K562 (cell line): Measurements from ENCODE around the gene SDE2. TPM values are rescaled to one million over a fixed set of nuclear protein-coding genes. Genes with fewer than 3 reads are reported as not detected.

Source experiments
- ATAC-seq: fragments of 200-7000 bp; cut with Tn5 transposase; 3 replicates; pipeline ENCODE4 v1.9.1; 2020; ENCODE audit warnings: moderate library complexity
- BruUV-seq: library from RNA; stranded (reverse); fragments of 400-500 nt; replicated peaks from 2 replicates; lab custom pipeline; 2021; lab: Mats Ljungman, UMichigan
- CTCF ChIA-PET: fragments of 300-600 bp; formaldehyde crosslinking; extraction: SDS; loops from one replicate; lab custom pipeline; 2021; ENCODE audit warnings: low intra/inter-chr PET ratio; lab: Yijun Ruan, JAX
- POLR2A ChIA-PET: fragments of 300-600, 350-650 bp; sonication (Branson Sonifier 250); formaldehyde crosslinking; extraction: SDS; loops from one replicate; lab custom pipeline; 2021; ENCODE audit warnings: antibody characterized with exemption, inconsistent platforms; lab: Yijun Ruan, JAX
- DNase-seq, 4 experiments: peaks; one replicate each; pipeline versions ENCODE4 v3.0.0 to v3.0.0-alpha.2; 2011 to 2018; ENCODE audit warnings: low spot score in 3 of 4, mixed read lengths in 3 of 4; ENCODE audit errors: extremely low read depth in 1 of 4
- FAIRE-seq: peaks from 2 replicates; lab custom pipeline; 2011; peaks lifted over from hg19 to GRCh38; lab: Jason Lieb, UNC
- H2AFZ ChIP-seq: 2 replicates; pipeline ENCODE4 v1.6.0; 2011; ENCODE audit warnings: low read depth, low read length, control low read depth, inconsistent platforms
- H3K27ac ChIP-seq: fragments of 200-600 bp; 3 replicates; pipeline ENCODE4 v1.8.0; 2011; ENCODE audit warnings: low read depth, mild to moderate bottlenecking, control low read depth, inconsistent platforms, low read length, moderate library complexity, mixed read lengths; ENCODE audit errors: extremely low read depth
- H3K27me3 ChIP-seq, 2 experiments: fragments of 300-600 bp in 1 of 2; 2 replicates in 1 of 2; 3 replicates in 1 of 2; pipeline versions ENCODE4 v1.6.0 to v1.8.0; 2011; ENCODE audit warnings: inconsistent platforms in 2 of 2, low read length in 2 of 2, mild to moderate bottlenecking in 1 of 2, mixed read lengths in 1 of 2, moderate library complexity in 1 of 2; ENCODE audit not compliant: control insufficient read depth in 2 of 2, insufficient read depth in 2 of 2
- H3K36me3 ChIP-seq: fragments of 300-600 bp; 3 replicates; pipeline ENCODE4 v1.8.0; 2011; ENCODE audit warnings: mild to moderate bottlenecking, low read length, inconsistent platforms; ENCODE audit not compliant: control insufficient read depth, insufficient read depth
- H3K4me1 ChIP-seq, 2 experiments: fragments of 200-600 bp in 1 of 2; replicated peaks in 1 of 2; 2 replicates in 1 of 2; 3 replicates in 1 of 2; pipeline versions ENCODE4 v1.5.1 to v1.8.0; 2011; ENCODE audit warnings: inconsistent platforms in 2 of 2, low read length in 2 of 2, mild to moderate bottlenecking in 1 of 2, mixed read lengths in 1 of 2, moderate library complexity in 1 of 2; ENCODE audit not compliant: control insufficient read depth in 2 of 2, insufficient read depth in 2 of 2
- H3K4me2 ChIP-seq: 2 replicates; pipeline ENCODE4 v1.6.1; 2011; ENCODE audit warnings: low read length, control low read depth, inconsistent platforms, mixed read lengths; ENCODE audit not compliant: insufficient read depth
- H3K4me3 ChIP-seq: fragments of 200-600 bp; sonication (generic), shearing (Covaris generic); 2 replicates; pipeline ENCODE4 v1.5.1; 2016; ENCODE audit warnings: control low read depth, inconsistent platforms
- H3K79me2 ChIP-seq: fragments of 200-600 bp; 3 replicates; pipeline ENCODE4 v1.8.0; 2011; ENCODE audit warnings: low read length, inconsistent platforms; ENCODE audit not compliant: control insufficient read depth, insufficient read depth
- H3K9ac ChIP-seq, 2 experiments: 2 replicates each; pipeline versions ENCODE4 v1.6.0 to v1.6.1; 2011; ENCODE audit warnings: low read depth in 2 of 2, low read length in 2 of 2, control low read depth in 1 of 2, inconsistent platforms in 1 of 2, mild to moderate bottlenecking in 1 of 2, mixed read lengths in 1 of 2; ENCODE audit not compliant: insufficient read depth in 1 of 2
- H3K9me1 ChIP-seq: one replicate; pipeline ENCODE4 v1.6.0; 2011; ENCODE audit warnings: inconsistent platforms, mild to moderate bottlenecking, low read length, moderate library complexity; ENCODE audit not compliant: control insufficient read depth, insufficient read depth
- H3K9me3 ChIP-seq: replicated peaks from 2 replicates; pipeline ENCODE4 v1.5.1; 2011; ENCODE audit warnings: low read depth, low read length, inconsistent platforms; ENCODE audit not compliant: control insufficient read depth, insufficient read depth
- H4K20me1 ChIP-seq: replicated peaks from 2 replicates; pipeline ENCODE4 v1.6.1; 2011; ENCODE audit warnings: low read length, inconsistent platforms, mixed read lengths; ENCODE audit not compliant: control insufficient read depth, insufficient read depth
- FOSL1 ChIP-seq: fragments of 200-800 bp; sonication (Bioruptor generic); conservative IDR thresholded peaks from 2 replicates; pipeline ENCODE4 v1.6.1; 2016; ENCODE audit warnings: missing genetic modification characterization, missing compliant biosample characterization
- GATA2 ChIP-seq: sonication (generic); formaldehyde crosslinking; IDR thresholded peaks from 2 replicates; pipeline ENCODE4 v1.4.0; 2020; ENCODE audit warnings: mild to moderate bottlenecking, missing genetic modification reagents
- POLR2AphosphoS5 ChIP-seq: IDR thresholded peaks from 2 replicates; pipeline ENCODE4 v1.6.1; 2011; ENCODE audit warnings: mild to moderate bottlenecking, low read depth, low read length, moderate library complexity; ENCODE audit not compliant: control insufficient read depth, insufficient read depth
- SAFB2 ChIP-seq: fragments of 200-400 bp; formaldehyde crosslinking; IDR thresholded peaks from 2 replicates; pipeline ENCODE4 v1.6.1; 2018; ENCODE audit warnings: borderline replicate concordance, low read length, low read depth, moderate library complexity; ENCODE audit not compliant: severe bottlenecking
- SRF ChIP-seq, 2 experiments: fragments of 250-450, 450-650 bp in 1 of 2; sonication (Bioruptor Pico) in 1 of 2; sonication (generic) in 1 of 2; formaldehyde crosslinking; IDR thresholded peaks; 2 replicates each; pipeline versions ENCODE4 v1.5.0 to v1.5.1; 2020 to 2022; ENCODE audit warnings: mild to moderate bottlenecking in 1 of 2, missing genetic modification reagents in 1 of 2
- ZC3H11A ChIP-seq: IDR thresholded peaks from 2 replicates; pipeline ENCODE4 v1.6.1; 2012; ENCODE audit warnings: low read depth, low read length, improper control_type of control experiment
- ZNF239 ChIP-seq: fragments of 250-450 bp; sonication (Bioruptor Pico); IDR thresholded peaks from 2 replicates; pipeline ENCODE4 v1.4.0; 2020; ENCODE audit warnings: mild to moderate bottlenecking
- ZNF589 ChIP-seq: fragments of 200-800 bp; sonication (Bioruptor generic); IDR thresholded peaks from 2 replicates; pipeline ENCODE4 v1.6.1; 2016; ENCODE audit warnings: low read depth, missing genetic modification characterization, missing compliant biosample characterization
- WGBS: fragments of 100-300 bp; shearing (Covaris generic); methylation state at CpG from one replicate; pipeline ENCODE4 v1.1.6; 2016; ENCODE audit warnings: low coverage, mixed read lengths; ENCODE audit not compliant: insufficient coverage; ENCODE audit errors: missing lambda C conversion rate; 5-methylcytosine and 5-hydroxymethylcytosine counted together
- in situ Hi-C: fragments of 300-500 bp; cut with MboI; formaldehyde crosslinking; loops from 4 replicates; pipeline ENCODE4 v1.15.0; 2018; ENCODE audit warnings: inconsistent platforms, mixed read lengths
- intact Hi-C: fragments of 100-400 bp; cut with micrococcal nuclease; formaldehyde crosslinking; loops from 2 replicates; pipeline ENCODE4 v1.14.2; 2022
- polyA plus RNA-seq, 8 experiments: library from polyadenylated mRNA; depleted of rRNA in 4 of 8; stranded (reverse) in 5 of 8; unstranded in 3 of 8; fragments of >200 nt; fragmentation: Nextera tagmentation in 2 of 8; fragmentation: Illumina TruSeq in 1 of 8; extraction: Ambion mirVana in 2 of 8; extraction: Trizol in 1 of 8; gene quantifications; 2 replicates each; pipeline versions ENCODE4 v1.2.1 to v1.2.3, GENCODE V29; 2011 to 2014; ENCODE audit warnings: inconsistent platforms in 1 of 8, missing spikeins in 1 of 8
- total RNA-seq, 7 experiments: library from RNA; depleted of rRNA in 6 of 7; stranded (reverse); fragments of >200 nt in 6 of 7; fragmentation: Illumina TruSeq in 2 of 7; extraction: Trizol in 2 of 7; gene quantifications; 2 replicates each; pipeline versions ENCODE4 v1.2.1 to v1.2.3, GENCODE V29; 2011 to 2021; ENCODE audit warnings: low replicate concordance in 1 of 7

SDE2 gene
- total and polyA plus RNA-seq, 9 of the 15 experiments (the other 6 are each of a cell fraction or from before 2014, with no cell fraction given), result 14.3 to 62.3 (median 46.0) TPM

- no peak for TF ChIP-seq POLR2AphosphoS5
- TF ChIP-seq ZC3H11A, result no peak
- TF ChIP-seq FOSL1 (tag), result no peak
- TF ChIP-seq GATA2 (CRISPR knock-in tag), result peak; percentile 20; the same call in 1 of the 2 replicates
- no peak for TF ChIP-seq ZNF589 (CRISPR knock-in tag)
- no peak for TF ChIP-seq SAFB2
- peak; percentile 87 for TF ChIP-seq ZNF239
- TF ChIP-seq SRF (CRISPR knock-in tag; IDR thresholded peaks at IDR 0.05), result no peak
- in situ Hi-C loops (no loop called here), intact Hi-C loops (no loop called here)
- CTCF ChIA-PET, result no interaction called here
- DNase-seq (no peak), FAIRE-seq (no peak), ATAC-seq (peak; percentile 42)
- Histone ChIP-seq H3K27me3 (no peaks in the 10 kb centered on the region), H3K79me2 (no peaks in the 10 kb centered on the region), H3K9me3 (no peaks in the 10 kb centered on the region), H3K4me3 (no peak overlapping the region), H3K9me1 (no peaks in the 10 kb centered on the region), H3K27ac (no peak overlapping the region), H3K4me1 (peaks cover 5 to 8% of the 10 kb centered on the region in 2 experiments; a peak in 3 of 5 replicates), H3K36me3 (no peaks in the 10 kb centered on the region), H3K9ac (peak overlapping the region in 1 of 2 experiments; percentile 47; a peak in 1 of 4 replicates), H3K4me2 (no peak overlapping the region), H4K20me1 (no peaks in the 10 kb centered on the region), H2AFZ (peak overlapping the region; percentile 3; the same call in 1 of the 2 replicates)
- BruUV-seq, result no TSS peak
- WGBS, result 20% methylated on average over 3 of the region's 3 CpGs
- POLR2A ChIA-PET, result interaction anchor here (0.9 to 1.2 kb wide), 4 partner anchors 11 to 22 kb away, joined by 3 to 4 read pairs (median 3); partner anchors contain the start of gene SDE2
Observed at GRCh38 chr1:226021401-226021800, 22.3 kb upstream of the SDE2 start.
